HCT116 (cell line): ENCODE results near the gene SHROOM1.

ENCODE experiments used
- POLR2AphosphoS5 ChIP-seq: IDR thresholded peaks from 2 replicates; pipeline ENCODE4 v1.6.1; 2011; ENCODE audit warnings: mild to moderate bottlenecking, low read depth, low read length, moderate library complexity
- SRF ChIP-seq: IDR thresholded peaks from 2 replicates; pipeline ENCODE4 v1.6.1; 2012; ENCODE audit warnings: low read depth
- TCF7L2 ChIP-seq: IDR thresholded peaks from 2 replicates; pipeline ENCODE4 v1.7.0; 2011; ENCODE audit warnings: borderline replicate concordance, inconsistent platforms; ENCODE audit not compliant: insufficient read depth, insufficient read length; ENCODE audit errors: extremely low read depth

GRCh38 chr5:132825033-132825833 is 5.2 kb downstream of the SHROOM1 start:
- TF ChIP-seq TCF7L2 (no peak), SRF (no peak), POLR2AphosphoS5 (no peak)
